Measurements from ENCODE around the gene URB1. TPM values are rescaled to one million over a fixed set of nuclear protein-coding genes. Genes with fewer than 3 reads are reported as not detected.

The URB1 gene
- total and polyA plus RNA-seq, 9 of the 15 experiments (the other 6 are each of a cell fraction or from before 2014, with no cell fraction given): 0.97 to 53.6 (median 21.5) TPM

DNA sequence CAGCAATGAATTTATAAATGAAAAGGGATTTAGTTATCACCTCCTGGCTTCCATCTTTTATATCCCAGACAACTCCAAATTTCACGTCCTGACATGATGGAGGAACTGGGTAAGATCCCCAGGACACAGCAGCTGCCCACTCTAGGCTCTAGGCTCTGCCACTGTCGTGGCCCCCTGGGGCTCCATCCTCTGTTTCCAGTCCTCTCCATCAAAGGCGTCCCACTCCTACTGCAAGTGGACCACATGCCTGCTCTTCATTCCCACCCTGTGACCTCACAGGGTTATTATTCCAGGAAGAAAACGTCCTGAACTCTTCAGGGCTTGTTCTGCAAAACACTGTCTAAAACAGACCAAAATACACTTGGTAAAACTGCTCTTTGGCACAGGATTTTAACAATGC is 11.9 kb downstream of the URB1 start (continued):
- TF ChIP-seq, protein P1, sequence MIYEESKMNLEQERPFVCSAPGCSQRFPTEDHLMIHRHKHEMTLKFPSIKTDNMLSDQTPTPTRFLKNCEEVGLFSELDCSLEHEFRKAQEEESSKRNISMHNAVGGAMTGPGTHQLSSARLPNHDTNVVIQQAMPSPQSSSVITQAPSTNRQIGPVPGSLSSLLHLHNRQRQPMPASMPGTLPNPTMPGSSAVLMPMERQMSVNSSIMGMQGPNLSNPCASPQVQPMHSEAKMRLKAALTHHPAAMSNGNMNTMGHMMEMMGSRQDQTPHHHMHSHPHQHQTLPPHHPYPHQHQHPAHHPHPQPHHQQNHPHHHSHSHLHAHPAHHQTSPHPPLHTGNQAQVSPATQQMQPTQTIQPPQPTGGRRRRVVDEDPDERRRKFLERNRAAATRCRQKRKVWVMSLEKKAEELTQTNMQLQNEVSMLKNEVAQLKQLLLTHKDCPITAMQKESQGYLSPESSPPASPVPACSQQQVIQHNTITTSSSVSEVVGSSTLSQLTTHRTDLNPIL (CRISPR knock-in tag; IDR thresholded peaks at IDR 0.05): no peak
- TF ChIP-seq ZNF76 (CRISPR knock-in tag; IDR thresholded peaks at IDR 0.05; ENCODE audit: borderline replicate concordance): no peak
- TF ChIP-seq, protein P2, sequence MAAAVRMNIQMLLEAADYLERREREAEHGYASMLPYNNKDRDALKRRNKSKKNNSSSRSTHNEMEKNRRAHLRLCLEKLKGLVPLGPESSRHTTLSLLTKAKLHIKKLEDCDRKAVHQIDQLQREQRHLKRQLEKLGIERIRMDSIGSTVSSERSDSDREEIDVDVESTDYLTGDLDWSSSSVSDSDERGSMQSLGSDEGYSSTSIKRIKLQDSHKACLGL (CRISPR knock-in tag; IDR thresholded peaks at IDR 0.05; ENCODE audit: borderline replicate concordance, poor library complexity, severe bottlenecking): no peak
- no peak for TF ChIP-seq ZBTB34 (CRISPR knock-in tag; IDR thresholded peaks at IDR 0.05)
- no peak for TF ChIP-seq ZNF764 (CRISPR knock-in tag; IDR thresholded peaks at IDR 0.05; ENCODE audit: low read depth)

GRCh38 chr21:32378956-32379355 is 13.9 kb downstream of the URB1 start:
- BruUV-seq (replicated peaks): no TSS peak
- no peak overlapping the region for H3K4me3 ChIP-seq
- no peak overlapping the region for H3K27ac ChIP-seq (ENCODE audit: extremely low read depth, low read depth, low read length)
- DNase-seq (ENCODE audit: extremely low read depth in 1 of 4, low spot score in 3 of 4) (no peak), ATAC-seq (no peak), FAIRE-seq (no peak)
- ChIA-PET POLR2A (interaction anchor here (0.9 kb wide), 1 partner anchor 13 kb away, joined by 3 read pairs; no protein-coding TSS in a partner anchor), CTCF (ENCODE audit: low intra/inter-chr PET ratio) (no interaction called here)
- H3K79me2 ChIP-seq (ENCODE audit: control insufficient read depth, insufficient read depth, low read length): peaks cover 22% of the 10 kb centered on the region; the same call in 2 of the 3 replicates
- H3K9me1 ChIP-seq (ENCODE audit: control insufficient read depth, insufficient read depth, low read length): no peaks in the 10 kb centered on the region
- H2AFZ ChIP-seq (ENCODE audit: low read depth, low read length): no peak overlapping the region
- H3K36me3 ChIP-seq (ENCODE audit: control insufficient read depth, insufficient read depth, low read length): peaks cover 100% of the 10 kb centered on the region
- intact Hi-C loops (cut with micrococcal nuclease) (no loop called here), in situ Hi-C loops (cut with MboI) (no loop called here)
- H3K4me2 ChIP-seq (ENCODE audit: insufficient read depth, low read length): no peak overlapping the region
- H3K4me1 ChIP-seq (replicated peaks in 1 of 2; ENCODE audit: control insufficient read depth in 2 of 2, insufficient read depth in 2 of 2, low read length in 2 of 2): no peaks in the 10 kb centered on the region
- H3K9me3 ChIP-seq (replicated peaks; ENCODE audit: control insufficient read depth, insufficient read depth, low read depth, low read length): no peaks in the 10 kb centered on the region
- no peaks in the 10 kb centered on the region; the same call in 1 of the 2 replicates for H4K20me1 ChIP-seq (replicated peaks; ENCODE audit: control insufficient read depth, insufficient read depth, low read length)
- no peak overlapping the region for H3K9ac ChIP-seq (ENCODE audit: insufficient read depth in 1 of 2, low read depth in 2 of 2, low read length in 2 of 2)
- H3K27me3 ChIP-seq (ENCODE audit: control insufficient read depth in 2 of 2, insufficient read depth in 2 of 2, low read length in 2 of 2): no peaks in the 10 kb centered on the region
- WGBS (ENCODE audit: insufficient coverage, low coverage, missing lambda C conversion rate): 87% methylated on average over 5 of the region's 5 CpGs
- no peak for TF ChIP-seq ZMIZ1 (IDR thresholded peaks at IDR 0.05; ENCODE audit: low read depth in 2 of 2, low read length in 2 of 2)
- TF ChIP-seq PML (IDR thresholded peaks at IDR 0.05; ENCODE audit: low read length): no peak
- TF ChIP-seq, protein P3, sequence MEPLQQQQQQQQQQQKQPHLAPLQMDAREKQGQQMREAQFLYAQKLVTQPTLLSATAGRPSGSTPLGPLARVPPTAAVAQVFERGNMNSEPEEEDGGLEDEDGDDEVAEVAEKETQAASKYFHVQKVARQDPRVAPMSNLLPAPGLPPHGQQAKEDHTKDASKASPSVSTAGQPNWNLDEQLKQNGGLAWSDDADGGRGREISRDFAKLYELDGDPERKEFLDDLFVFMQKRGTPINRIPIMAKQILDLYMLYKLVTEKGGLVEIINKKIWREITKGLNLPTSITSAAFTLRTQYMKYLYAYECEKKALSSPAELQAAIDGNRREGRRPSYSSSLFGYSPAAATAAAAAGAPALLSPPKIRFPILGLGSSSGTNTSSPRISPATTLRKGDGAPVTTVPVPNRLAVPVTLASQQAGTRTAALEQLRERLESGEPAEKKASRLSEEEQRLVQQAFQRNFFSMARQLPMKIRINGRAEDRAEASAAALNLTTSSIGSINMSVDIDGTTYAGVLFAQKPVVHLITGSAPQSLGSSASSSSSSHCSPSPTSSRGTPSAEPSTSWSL (CRISPR knock-in tag; IDR thresholded peaks at IDR 0.05; ENCODE audit: borderline replicate concordance): no peak
- no peak for TF ChIP-seq ELF4 (CRISPR knock-in tag; IDR thresholded peaks at IDR 0.05)
